Measurements from ENCODE around the gene USP13.

USP13 gene

GRCh38 chr3:179720196-179720595 is 67.4 kb downstream of the USP13 start:
- Histone ChIP-seq H3K36me3 (ENCODE audit: low read depth) (no peaks in the 10 kb centered on the region), H3K27ac (ENCODE audit: poor library complexity, severe bottlenecking) (no peak overlapping the region)
- no peak for ATAC-seq (ENCODE audit: low read depth)

GRCh38 chr3:179723617-179724016 is 70.8 kb downstream of the USP13 start:
- H3K9me3 ChIP-seq (ENCODE audit: severe bottlenecking): no peaks in the 10 kb centered on the region
- H3K27ac ChIP-seq (ENCODE audit: poor library complexity, severe bottlenecking): no peak overlapping the region
- no peak for ATAC-seq (ENCODE audit: low read depth)
- no peak for TF ChIP-seq CTCF (IDR thresholded peaks at IDR 0.05; ENCODE audit: poor library complexity, severe bottlenecking)
- H3K4me1 ChIP-seq (ENCODE audit: insufficient read depth, poor library complexity, severe bottlenecking): no peaks in the 10 kb centered on the region
- DNase-seq (ENCODE audit: low spot score): no peak
- no peaks in the 10 kb centered on the region for H3K36me3 ChIP-seq (ENCODE audit: low read depth)
- no peak overlapping the region for H3K4me3 ChIP-seq (ENCODE audit: severe bottlenecking)
- no peaks in the 10 kb centered on the region for H3K27me3 ChIP-seq (ENCODE audit: insufficient read depth, poor library complexity, severe bottlenecking)

More at GRCh38 chr3:179720196-179720595, 67.4 kb downstream of the USP13 start:
- Histone ChIP-seq H3K4me3 (ENCODE audit: severe bottlenecking) (no peak overlapping the region), H3K27me3 (ENCODE audit: insufficient read depth, poor library complexity, severe bottlenecking) (no peaks in the 10 kb centered on the region), H3K4me1 (ENCODE audit: insufficient read depth, poor library complexity, severe bottlenecking) (no peaks in the 10 kb centered on the region), H3K9me3 (ENCODE audit: severe bottlenecking) (no peaks in the 10 kb centered on the region)
- DNase-seq (ENCODE audit: low spot score): no peak
- no peak for TF ChIP-seq CTCF (IDR thresholded peaks at IDR 0.05; ENCODE audit: poor library complexity, severe bottlenecking)

GRCh38 chr3:179726075-179726699 is 73.3 kb downstream of the USP13 start:
- 0 out of 2 replicates have a peak, but pooled peaks cover 6% of the 10 kb centered on the region for H3K36me3 ChIP-seq (ENCODE audit: low read depth)
- H3K4me3 ChIP-seq (ENCODE audit: severe bottlenecking): no peak overlapping the region
- H3K27ac ChIP-seq (ENCODE audit: poor library complexity, severe bottlenecking): no peak overlapping the region
- no peaks in the 10 kb centered on the region for H3K4me1 ChIP-seq (ENCODE audit: insufficient read depth, poor library complexity, severe bottlenecking)
- DNase-seq (ENCODE audit: low spot score) (no peak), ATAC-seq (ENCODE audit: low read depth) (no peak)
- H3K9me3 ChIP-seq (ENCODE audit: severe bottlenecking): no peaks in the 10 kb centered on the region
- no peak for TF ChIP-seq CTCF (IDR thresholded peaks at IDR 0.05; ENCODE audit: poor library complexity, severe bottlenecking)
- H3K27me3 ChIP-seq (ENCODE audit: insufficient read depth, poor library complexity, severe bottlenecking): no peaks in the 10 kb centered on the region

GRCh38 chr3:179729086-179729485 is 76.2 kb downstream of the USP13 start:
- DNase-seq (ENCODE audit: low spot score) (no peak), ATAC-seq (ENCODE audit: low read depth) (no peak)
- Histone ChIP-seq H3K4me3 (ENCODE audit: severe bottlenecking) (no peak overlapping the region), H3K27me3 (ENCODE audit: insufficient read depth, poor library complexity, severe bottlenecking) (no peaks in the 10 kb centered on the region), H3K27ac (ENCODE audit: poor library complexity, severe bottlenecking) (no peak overlapping the region), H3K4me1 (ENCODE audit: insufficient read depth, poor library complexity, severe bottlenecking) (peaks cover 2% of the 10 kb centered on the region), H3K9me3 (ENCODE audit: severe bottlenecking) (no peaks in the 10 kb centered on the region), H3K36me3 (ENCODE audit: low read depth) (0 out of 2 replicates have a peak, but pooled peaks cover 6% of the 10 kb centered on the region)
- TF ChIP-seq CTCF (IDR thresholded peaks at IDR 0.05; ENCODE audit: poor library complexity, severe bottlenecking): no peak

GRCh38 chr3:179729981-179730380 is 77.1 kb downstream of the USP13 start:
- Histone ChIP-seq H3K4me1 (ENCODE audit: insufficient read depth, poor library complexity, severe bottlenecking) (peaks cover 7% of the 10 kb centered on the region), H3K36me3 (ENCODE audit: low read depth) (0 out of 2 replicates have a peak, but pooled peaks cover 6% of the 10 kb centered on the region), H3K27me3 (ENCODE audit: insufficient read depth, poor library complexity, severe bottlenecking) (no peaks in the 10 kb centered on the region), H3K4me3 (ENCODE audit: severe bottlenecking) (no peak overlapping the region), H3K9me3 (ENCODE audit: severe bottlenecking) (no peaks in the 10 kb centered on the region), H3K27ac (ENCODE audit: poor library complexity, severe bottlenecking) (no peak overlapping the region)
- DNase-seq (ENCODE audit: low spot score) (no peak), ATAC-seq (ENCODE audit: low read depth) (no peak)
- no peak for TF ChIP-seq CTCF (IDR thresholded peaks at IDR 0.05; ENCODE audit: poor library complexity, severe bottlenecking)
